SK-N-MC (cell line): ENCODE data around the gene HNRNPH3.

Experiments used
- DNase-seq: peaks from one replicate; pipeline ENCODE4 v3.0.0-alpha.2; 2011; ENCODE audit warnings: low read depth, low spot score
- H3K27ac ChIP-seq: fragments of 200-600 bp; sonication (generic); 2 replicates; pipeline ENCODE4 v1.5.1; 2016; ENCODE audit warnings: mixed run types
- H3K36me3 ChIP-seq: fragments of 200-600 bp; sonication (generic); 2 replicates; pipeline ENCODE4 v1.6.1; 2017; ENCODE audit warnings: antibody characterized with exemption, low read length, mixed read lengths; ENCODE audit not compliant: insufficient read depth
- H3K4me3 ChIP-seq: fragments of 200-600 bp; sonication (generic); 2 replicates; pipeline ENCODE4 v1.5.1; 2016
- H3K9ac ChIP-seq: fragments of 200-600 bp; sonication (generic); 2 replicates; pipeline ENCODE4 v1.8.0; 2017; ENCODE audit warnings: mixed run types, mixed read lengths; ENCODE audit not compliant: insufficient read length
- H3K9me3 ChIP-seq: fragments of 200-600 bp; sonication (generic); 2 replicates; pipeline ENCODE4 v1.6.1; 2017; ENCODE audit warnings: low read depth, mild to moderate bottlenecking, antibody characterized with exemption, low read length, moderate library complexity, mixed read lengths
- EZH2 ChIP-seq: fragments of 200-600 bp; sonication (generic); IDR thresholded peaks from one replicate; pipeline ENCODE4 v1.6.1; 2017; ENCODE audit warnings: antibody characterized with exemption
- FOXP2 ChIP-seq: optimal IDR thresholded peaks from 2 replicates; pipeline ENCODE3; 2011; ENCODE audit warnings: mild to moderate bottlenecking, moderate library complexity; ENCODE audit not compliant: insufficient read depth; ENCODE audit errors: extremely low read length, control extremely low read depth
- POLR2AphosphoS5 ChIP-seq: IDR thresholded peaks from 2 replicates; pipeline ENCODE4 v1.6.1; 2012; ENCODE audit warnings: mild to moderate bottlenecking, low read depth, low read length, borderline replicate concordance

HNRNPH3 gene

DNA sequence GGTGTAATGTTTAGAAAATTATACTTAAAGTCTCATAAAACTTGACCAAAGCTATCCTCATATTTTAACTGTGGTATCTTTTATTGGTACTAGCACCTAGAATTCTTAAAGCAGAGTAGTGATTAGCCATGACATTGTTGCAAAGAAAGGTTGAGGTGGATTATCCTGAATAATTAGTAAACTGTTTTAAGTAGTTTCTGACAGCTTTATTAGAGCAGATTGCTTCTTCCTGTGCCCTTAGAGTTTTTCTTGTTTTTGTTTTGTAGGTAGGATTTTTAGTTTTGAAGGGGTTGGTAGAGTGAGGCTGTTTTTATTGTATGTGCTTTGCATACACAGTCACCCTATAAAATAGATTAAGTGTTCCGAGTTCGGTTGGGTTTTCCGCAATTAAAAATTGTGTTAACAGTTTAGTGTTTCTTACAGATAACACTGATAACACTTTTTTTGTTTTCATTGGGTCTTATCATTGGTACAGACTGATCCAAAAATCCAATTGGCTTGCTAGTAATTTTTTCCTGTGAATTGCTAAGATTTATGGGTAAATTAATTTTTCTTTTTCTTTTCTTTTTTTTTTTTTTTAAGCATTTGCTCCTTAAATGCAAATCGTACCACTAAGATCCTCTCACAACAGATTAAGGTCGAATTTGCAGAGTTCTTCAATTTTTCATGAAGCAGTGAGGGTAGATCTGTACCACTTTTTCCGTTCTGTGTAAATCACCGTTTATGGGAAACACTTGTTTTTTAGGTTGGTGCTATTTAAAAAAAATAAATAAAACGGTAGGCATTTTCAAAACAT lies 3.0 kb downstream of the HNRNPH3 start:
- no peaks in the 10 kb centered on the region for H3K9me3 ChIP-seq
- no peak for TF ChIP-seq POLR2AphosphoS5
- no peak for TF ChIP-seq EZH2
- no peak for TF ChIP-seq FOXP2
- H3K9ac ChIP-seq, result peak overlapping the region; percentile 98
- peaks cover 46% of the 10 kb centered on the region for H3K36me3 ChIP-seq
- DNase-seq, result no peak
- H3K27ac ChIP-seq, result no peak overlapping the region
- H3K4me3 ChIP-seq, result peak overlapping the region; percentile 80

DNA sequence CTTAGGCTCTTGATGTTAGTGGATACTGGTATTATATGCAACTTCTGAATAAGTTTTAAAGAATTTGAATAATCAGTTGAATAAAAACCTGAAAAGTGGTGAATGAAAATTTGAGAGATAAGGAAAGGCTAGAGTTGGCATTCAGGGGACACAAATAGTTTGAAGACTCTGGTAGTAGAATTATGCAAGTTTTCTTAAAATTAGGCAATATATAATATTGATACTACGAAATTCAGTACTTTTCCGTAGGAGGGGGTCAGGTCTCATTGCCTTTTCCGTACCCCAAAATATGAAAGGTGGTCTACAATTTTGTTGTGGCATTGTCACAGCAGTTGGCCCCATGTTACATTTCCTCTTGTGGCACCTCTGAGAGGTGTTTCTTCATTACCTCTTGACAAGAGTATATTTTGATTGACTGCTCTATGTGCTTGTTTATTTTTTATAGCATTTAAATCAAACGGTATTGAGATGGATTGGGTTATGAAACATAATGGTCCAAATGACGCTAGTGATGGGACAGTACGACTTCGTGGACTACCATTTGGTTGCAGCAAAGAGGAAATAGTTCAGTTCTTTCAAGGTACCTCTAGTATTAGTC lies 5.0 kb downstream of the HNRNPH3 start:
- Histone ChIP-seq H3K27ac (no peak overlapping the region), H3K36me3 (peaks cover 66% of the 10 kb centered on the region), H3K9ac (no peak overlapping the region), H3K4me3 (peak overlapping the region; percentile 80), H3K9me3 (no peaks in the 10 kb centered on the region)
- DNase-seq, result no peak
- TF ChIP-seq EZH2 (no peak), POLR2AphosphoS5 (no peak), FOXP2 (no peak)

DNA sequence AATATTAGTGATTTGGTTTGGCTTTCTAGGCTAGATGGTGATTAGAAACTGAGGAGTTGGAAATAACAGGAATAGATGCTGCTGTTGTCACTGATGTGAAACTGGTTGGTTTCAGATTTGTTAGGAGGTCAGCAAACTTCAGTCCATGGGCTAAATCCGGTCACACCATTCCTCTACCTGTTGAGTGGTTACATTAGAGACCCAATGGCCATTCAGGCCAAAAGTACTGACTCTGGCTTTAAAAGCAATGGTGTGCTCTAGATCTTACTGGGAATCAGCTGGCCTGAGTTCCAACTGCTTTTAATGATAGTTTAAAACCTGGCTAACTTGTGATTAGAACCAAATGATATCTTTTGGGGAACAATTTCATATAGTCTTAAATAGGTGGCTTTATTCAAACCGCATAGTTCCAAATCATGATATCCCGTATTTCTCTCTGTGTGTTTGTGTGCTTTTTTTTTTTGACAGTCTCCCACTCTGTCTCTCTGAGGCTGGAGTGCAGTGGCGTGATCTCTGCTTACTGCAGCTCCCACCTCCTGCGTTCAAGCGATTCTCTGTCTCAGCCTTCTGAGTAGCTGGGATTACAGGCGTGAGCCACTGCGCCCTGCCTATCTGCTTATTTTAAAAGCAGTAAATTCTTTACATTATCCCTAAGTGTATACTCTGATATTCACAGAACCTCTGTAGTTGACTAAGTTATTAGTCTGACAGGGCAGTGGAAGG lies 8.7 kb downstream of the HNRNPH3 start:
- DNase-seq, result no peak
- Histone ChIP-seq H3K27ac (no peak overlapping the region), H3K4me3 (no peak overlapping the region), H3K36me3 (peaks cover 85% of the 10 kb centered on the region), H3K9me3 (no peaks in the 10 kb centered on the region), H3K9ac (no peak overlapping the region)
- TF ChIP-seq EZH2, result no peak
- no peak for TF ChIP-seq POLR2AphosphoS5
- TF ChIP-seq FOXP2, result no peak

DNA sequence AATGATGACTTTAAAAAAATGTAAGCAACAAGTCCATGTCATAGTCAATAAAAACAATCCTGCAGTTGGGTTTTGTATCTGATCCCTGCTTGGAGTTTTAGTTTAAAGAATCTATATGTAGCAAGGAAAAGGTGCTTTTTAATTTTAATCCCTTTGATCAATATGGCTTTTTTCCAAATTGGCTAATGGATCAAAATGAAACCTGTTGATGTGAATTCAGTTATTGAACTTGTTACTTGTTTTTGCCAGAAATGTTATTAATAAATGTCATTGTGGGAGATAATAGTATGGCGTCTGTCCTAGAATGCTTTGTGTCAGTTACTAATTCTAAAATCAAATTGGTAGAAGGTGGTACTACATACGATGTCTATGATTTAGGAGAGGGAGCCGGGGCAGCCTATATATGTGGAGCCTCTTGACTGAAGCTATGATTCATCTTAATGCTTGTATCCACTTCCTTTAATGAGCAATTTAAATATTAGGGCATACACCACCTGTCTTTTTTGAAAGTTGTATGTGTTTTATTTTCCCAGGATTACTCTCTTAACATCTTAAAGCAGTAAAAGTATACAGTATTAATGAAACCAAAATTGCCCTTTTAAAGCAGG lies 11.1 kb downstream of the HNRNPH3 start:
- no peak overlapping the region for H3K4me3 ChIP-seq
- 0 out of 2 replicates have a peak overlapping the region, but pooled peaks have one; percentile 31 for H3K27ac ChIP-seq
- H3K9me3 ChIP-seq, result no peaks in the 10 kb centered on the region
- peaks cover 74% of the 10 kb centered on the region for H3K36me3 ChIP-seq
- no peak overlapping the region for H3K9ac ChIP-seq
- no peak for DNase-seq
- TF ChIP-seq POLR2AphosphoS5 (no peak), EZH2 (no peak), FOXP2 (no peak)

DNA sequence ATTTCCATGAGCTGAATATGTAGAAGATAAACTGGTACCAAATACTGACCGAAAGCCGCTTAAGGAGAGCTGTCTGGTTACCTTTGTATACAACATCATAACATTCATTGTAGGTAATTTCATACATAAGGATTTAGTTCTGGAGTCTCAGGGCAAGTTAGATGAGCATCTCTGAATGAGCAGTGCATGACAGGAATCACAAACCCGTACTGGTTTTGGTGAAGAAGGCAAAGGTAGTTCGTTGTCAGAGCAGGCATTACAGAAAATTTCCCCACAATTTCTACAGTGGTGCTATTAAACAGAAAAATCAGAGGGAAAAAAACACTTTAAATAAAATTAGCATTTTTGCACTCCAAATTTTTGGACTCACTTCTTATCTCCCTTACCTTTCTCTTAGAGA lies 13.8 kb downstream of the HNRNPH3 start:
- TF ChIP-seq EZH2, result no peak
- TF ChIP-seq POLR2AphosphoS5, result no peak
- TF ChIP-seq FOXP2, result no peak
- Histone ChIP-seq H3K9ac (no peak overlapping the region), H3K9me3 (no peaks in the 10 kb centered on the region), H3K4me3 (no peak overlapping the region), H3K36me3 (peaks cover 47% of the 10 kb centered on the region), H3K27ac (peak overlapping the region; percentile 21; the same call in 1 of the 2 replicates)
- DNase-seq, result no peak

DNA sequence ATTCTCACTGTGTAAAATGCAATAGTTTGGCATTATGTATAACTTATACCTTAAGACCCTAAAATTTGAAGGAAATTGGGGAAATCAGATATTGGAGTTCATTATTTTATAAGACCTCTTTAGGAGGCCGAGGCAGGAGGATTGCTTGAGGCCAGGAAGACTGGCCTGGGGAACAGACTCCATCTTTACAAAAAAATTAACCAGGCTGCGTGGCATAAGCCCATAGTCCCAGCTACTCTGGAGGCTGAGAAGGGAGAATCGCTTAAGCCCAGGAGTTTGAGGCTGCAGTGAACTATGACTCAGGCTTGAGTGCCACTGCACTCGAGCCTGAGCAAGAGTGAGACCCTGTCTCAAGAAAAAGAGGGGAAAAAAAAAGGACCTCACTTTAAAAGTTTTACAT lies 14.9 kb downstream of the HNRNPH3 start:
- no peak overlapping the region for H3K9ac ChIP-seq
- no peak overlapping the region for H3K4me3 ChIP-seq
- no peaks in the 10 kb centered on the region for H3K9me3 ChIP-seq
- TF ChIP-seq POLR2AphosphoS5 (no peak), EZH2 (no peak), FOXP2 (no peak)
- no peak overlapping the region for H3K27ac ChIP-seq
- peaks cover 36% of the 10 kb centered on the region for H3K36me3 ChIP-seq
- no peak for DNase-seq

DNA sequence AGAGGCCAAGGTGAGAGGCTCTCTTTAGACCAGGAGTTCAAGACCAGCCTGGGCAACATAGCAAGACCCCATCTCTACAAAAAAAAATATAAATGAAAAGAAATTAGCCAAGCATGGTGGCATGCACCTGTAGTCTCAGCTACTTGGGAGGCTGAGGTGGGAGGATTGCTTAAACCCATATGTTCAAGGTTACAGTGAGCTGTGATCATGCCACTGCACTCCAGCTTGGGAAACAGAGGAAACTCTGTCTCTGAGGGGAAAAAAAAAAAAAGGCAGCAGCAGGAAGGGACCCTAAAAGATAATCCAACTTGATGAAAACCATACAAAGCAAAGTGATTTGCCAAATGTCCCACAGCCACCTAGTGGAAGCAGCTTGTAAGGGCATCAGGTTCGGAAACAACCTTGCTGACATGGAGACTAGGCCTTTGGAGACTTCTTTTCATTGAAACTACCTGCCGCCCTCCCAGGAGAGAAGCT lies 16.4 kb downstream of the HNRNPH3 start:
- Histone ChIP-seq H3K27ac (peak overlapping the region; percentile 64), H3K4me3 (no peak overlapping the region), H3K9ac (no peak overlapping the region), H3K9me3 (no peaks in the 10 kb centered on the region), H3K36me3 (peaks cover 21% of the 10 kb centered on the region)
- TF ChIP-seq POLR2AphosphoS5 (no peak), EZH2 (no peak), FOXP2 (no peak)
- DNase-seq, result no peak

DNA sequence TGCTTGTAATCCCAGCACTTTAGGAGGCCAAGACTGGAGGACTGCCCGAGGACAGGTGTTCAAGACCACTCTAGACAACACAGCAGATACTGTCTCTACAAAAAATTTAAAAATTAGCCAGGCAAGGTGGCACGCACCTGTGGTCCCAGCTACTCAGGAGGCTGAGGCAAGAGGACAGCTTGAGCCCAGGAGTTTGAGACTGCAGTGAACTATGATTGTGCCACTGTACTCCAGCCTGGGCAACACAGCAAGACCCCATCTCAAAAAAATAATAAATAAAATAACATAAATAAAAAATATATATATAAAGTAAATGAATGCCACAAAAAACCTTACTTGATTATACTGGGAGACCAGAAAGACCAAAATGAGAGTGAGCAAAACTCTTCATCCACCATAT lies 21.7 kb downstream of the HNRNPH3 start:
- no peak for TF ChIP-seq FOXP2
- TF ChIP-seq POLR2AphosphoS5, result no peak
- no peak for TF ChIP-seq EZH2
- no peak for DNase-seq
- Histone ChIP-seq H3K4me3 (no peak overlapping the region), H3K27ac (no peak overlapping the region), H3K36me3 (no peaks in the 10 kb centered on the region), H3K9me3 (no peaks in the 10 kb centered on the region), H3K9ac (no peak overlapping the region)
